Testis (tissue), 2 donors: Measurements from ENCODE around the gene SPG11.

ENCODE experiments used
- CTCF ChIP-seq, 3 experiments: fragments of 450-650 bp in 2 of 3; fragments of 200-600 bp in 1 of 3; sonication (generic) in 1 of 3; IDR thresholded peaks; one replicate each; pipeline ENCODE4 v1.5.1; 2016 to 2019; ENCODE audit warnings: antibody characterized with exemption in 3 of 3, mild to moderate bottlenecking in 2 of 3, moderate library complexity in 1 of 3
- POLR2A ChIP-seq: fragments of 450-650 bp; IDR thresholded peaks from one replicate; pipeline ENCODE4 v1.6.1; 2017; ENCODE audit warnings: antibody characterized with exemption, mild to moderate bottlenecking, moderate library complexity

GRCh38 chr15:44706401-44706800 lies 42.9 kb upstream of the SPG11 start:
- TF ChIP-seq CTCF (IDR thresholded peaks at IDR 0.05) (no peak), POLR2A (no peak)
